Cardiac muscle cell (in vitro differentiated cells and primary cell): ENCODE data around the gene RAB36. TPM values are rescaled to one million over a fixed set of nuclear protein-coding genes. Genes with fewer than 3 reads are reported as not detected.

ENCODE experiments used
- DNase-seq, 2 donors: peaks; one replicate each; pipeline versions ENCODE4 v3.0.0 to v3.0.0-alpha.2; 2010 to 2017; ENCODE audit warnings: low read depth in 1 of 2, low spot score in 1 of 2
- H3K27ac ChIP-seq: fragments of 200-600 bp; sonication (generic); 2 replicates; pipeline ENCODE4 v1.5.1; 2016
- H3K27me3 ChIP-seq: fragments of 200-600 bp; sonication (generic); 2 replicates; pipeline ENCODE4 v1.6.0; 2016; ENCODE audit warnings: control low read depth
- H3K36me3 ChIP-seq: fragments of 200-600 bp; sonication (generic); 2 replicates; pipeline ENCODE4 v1.5.1; 2016; ENCODE audit warnings: control low read depth
- H3K4me1 ChIP-seq: fragments of 200-600 bp; sonication (generic); 2 replicates; pipeline ENCODE4 v1.8.1; 2017; ENCODE audit warnings: low read depth, mild to moderate bottlenecking, mixed run types
- H3K4me3 ChIP-seq: fragments of 200-600 bp; sonication (generic); 2 replicates; pipeline ENCODE4 v1.5.1; 2016; ENCODE audit warnings: mild to moderate bottlenecking
- H3K9me3 ChIP-seq: fragments of 200-600 bp; sonication (generic); 2 replicates; pipeline ENCODE4 v1.5.1; 2017; ENCODE audit warnings: low read depth, mild to moderate bottlenecking, control low read depth
- CTCF ChIP-seq: IDR thresholded peaks from 2 replicates; pipeline ENCODE4 v1.5.1; 2012; ENCODE audit warnings: low read depth, mild to moderate bottlenecking, low read length
- polyA plus RNA-seq: library from polyadenylated mRNA; unstranded; fragments of >200 nt; fragmentation: Nextera tagmentation; extraction: Ambion mirVana; gene quantifications from 2 replicates; pipeline ENCODE4 v1.2.1, GENCODE V29; 2016
- total RNA-seq: library from RNA; depleted of rRNA; stranded (reverse); fragments of >200 nt; gene quantifications from 2 replicates; pipeline ENCODE4 v1.2.3, GENCODE V29; 2016

The RAB36 gene
- total and polyA plus RNA-seq, 2 experiments from 2014 or later, result 2.9 to 6.7 TPM

- H3K27ac ChIP-seq, result no peak overlapping the region
Measured at GRCh38 chr22:23202812-23203451, 57.7 kb downstream of the RAB36 start.

GRCh38 chr22:23203452-23204124 is 58.3 kb downstream of the RAB36 start:
- Histone ChIP-seq H3K4me1 (no peaks in the 10 kb centered on the region), H3K36me3 (no peaks in the 10 kb centered on the region), H3K27me3 (no peaks in the 10 kb centered on the region), H3K27ac (no peak overlapping the region), H3K9me3 (no peaks in the 10 kb centered on the region), H3K4me3 (no peak overlapping the region)
- no peak for TF ChIP-seq CTCF
- DNase-seq, result no peak

More at GRCh38 chr22:23202812-23203451, 57.7 kb downstream of the RAB36 start:
- no peak for DNase-seq
- no peaks in the 10 kb centered on the region for H3K9me3 ChIP-seq
- no peaks in the 10 kb centered on the region for H3K36me3 ChIP-seq
- no peak overlapping the region for H3K4me3 ChIP-seq
- H3K4me1 ChIP-seq, result no peaks in the 10 kb centered on the region
- TF ChIP-seq CTCF, result no peak
- no peaks in the 10 kb centered on the region for H3K27me3 ChIP-seq

GRCh38 chr22:23204125-23204488 is 58.8 kb downstream of the RAB36 start:
- no peak for DNase-seq
- Histone ChIP-seq H3K36me3 (no peaks in the 10 kb centered on the region), H3K4me1 (no peaks in the 10 kb centered on the region), H3K27me3 (no peaks in the 10 kb centered on the region), H3K9me3 (no peaks in the 10 kb centered on the region), H3K4me3 (no peak overlapping the region), H3K27ac (no peak overlapping the region)
- TF ChIP-seq CTCF, result no peak

GRCh38 chr22:23204541-23205157 is 59.4 kb downstream of the RAB36 start:
- no peak for TF ChIP-seq CTCF
- Histone ChIP-seq H3K4me1 (no peaks in the 10 kb centered on the region), H3K9me3 (no peaks in the 10 kb centered on the region), H3K4me3 (no peak overlapping the region), H3K27me3 (no peaks in the 10 kb centered on the region), H3K36me3 (no peaks in the 10 kb centered on the region), H3K27ac (no peak overlapping the region)
- no peak for DNase-seq

GRCh38 chr22:23205339-23206049 is 60.2 kb downstream of the RAB36 start:
- TF ChIP-seq CTCF, result no peak
- no peaks in the 10 kb centered on the region for H3K36me3 ChIP-seq
- no peaks in the 10 kb centered on the region for H3K9me3 ChIP-seq
- H3K27me3 ChIP-seq, result no peaks in the 10 kb centered on the region
- H3K4me3 ChIP-seq, result no peak overlapping the region
- H3K4me1 ChIP-seq, result no peaks in the 10 kb centered on the region
- no peak for DNase-seq
- no peak overlapping the region for H3K27ac ChIP-seq
